Sigmoid colon (tissue), 7 donors: Measurements from ENCODE around the gene JMJD1C. TPM values are rescaled to one million over a fixed set of nuclear protein-coding genes. Genes with fewer than 3 reads are reported as not detected.

Experiments used
- DNase-seq: peaks from one replicate; pipeline ENCODE4 v3.0.0-alpha.2; 2019
- H3K27ac ChIP-seq, 4 donors: fragments of 200-600 bp; sonication (generic); one replicate each; pipeline ENCODE4 v1.5.1; 2016 to 2019; ENCODE audit warnings: mild to moderate bottlenecking in 1 of 4
- H3K27me3 ChIP-seq, 3 donors: fragments of 200-600 bp; sonication (generic); one replicate each; pipeline ENCODE4 v1.5.1; 2019; ENCODE audit warnings: mild to moderate bottlenecking in 1 of 3
- H3K36me3 ChIP-seq, 4 donors: fragments of 200-600 bp; sonication (generic); one replicate each; pipeline ENCODE4 v1.5.1; 2016 to 2019
- H3K4me1 ChIP-seq, 4 donors: fragments of 200-600 bp; sonication (generic); one replicate each; pipeline ENCODE4 v1.5.1; 2017 to 2019
- H3K4me3 ChIP-seq, 4 donors: fragments of 200-600 bp; sonication (generic); one replicate each; pipeline ENCODE4 v1.5.1; 2017 to 2019; ENCODE audit warnings: mild to moderate bottlenecking in 2 of 4, moderate library complexity in 1 of 4
- H3K9me3 ChIP-seq, 4 donors: fragments of 200-600 bp in 3 of 4; sonication (generic) in 3 of 4; one replicate each; pipeline versions ENCODE4 v1.5.1 to v1.6.1; 2013 to 2019
- CTCF ChIP-seq, 4 experiments: fragments of 450-650 bp in 3 of 4; fragments of 200-600 bp in 1 of 4; IDR thresholded peaks; one replicate each; pipeline ENCODE4 v1.5.1; 2016 to 2019; ENCODE audit warnings: antibody characterized with exemption in 4 of 4, mild to moderate bottlenecking in 3 of 4, moderate library complexity in 2 of 4
- EP300 ChIP-seq, 4 donors: sonication (generic); formaldehyde crosslinking; IDR thresholded peaks; one replicate each; pipeline ENCODE4 v1.6.1; 2017; ENCODE audit warnings: antibody characterized with exemption in 4 of 4
- POLR2A ChIP-seq, 2 donors: fragments of 450-650 bp; IDR thresholded peaks; one replicate each; pipeline ENCODE4 v1.6.1; 2016; ENCODE audit warnings: antibody characterized with exemption in 2 of 2, mild to moderate bottlenecking in 2 of 2, moderate library complexity in 2 of 2
- POLR2AphosphoS5 ChIP-seq, 4 donors: sonication (generic); formaldehyde crosslinking; IDR thresholded peaks; one replicate each; pipeline ENCODE4 v1.6.1; 2017; ENCODE audit warnings: antibody characterized with exemption in 4 of 4
- WGBS, 2 donors: extraction: QIAGEN DNeasy Blood & Tissue Kit; methylation state at CpG; one replicate each; pipeline ENCODE4 v1.1.7; 2013; 5-methylcytosine and 5-hydroxymethylcytosine counted together
- intact Hi-C: fragments of 100-400 bp; cut with DNase I; formaldehyde crosslinking; loops from one replicate; pipeline ENCODE4 v1.15.1; 2023
- polyA plus RNA-seq, 3 donors: library from polyadenylated mRNA; stranded (reverse); fragments of 200-250 nt; gene quantifications; one replicate each; pipeline ENCODE4 v1.2.3, GENCODE V29; 2013
- total RNA-seq, 4 donors: library from RNA; depleted of rRNA; stranded (reverse); fragments of >200 nt; gene quantifications; one replicate each; pipeline ENCODE4 v1.1.0, GENCODE V29; 2016
- donor health status: healthy with polysubstance abuse.
- donor health status: Bipolar disorder and iron deficiency.
- donor health status: healthy.

JMJD1C gene
- total and polyA plus RNA-seq, 7 donors, result 13.2 to 134 (median 94.2) TPM

- H3K27ac ChIP-seq, result peak overlapping the region; percentile 83 to 91 (median 90)
- DNase-seq, result peak; percentile 95
- intact Hi-C loops, result loop anchor here (2.0 to 5.0 kb wide), 4 partner anchors 198 to 443 kb away; partner anchors contain the start of genes JMJD1C and REEP3
- peak in 3 of 4 donors; percentile 49 to 92 (median 56) for TF ChIP-seq EP300 (IDR thresholded peaks at IDR 0.05)
- TF ChIP-seq CTCF (IDR thresholded peaks at IDR 0.05), result peak in 2 of 4 experiments; percentile 14 to 44
- peak; percentile 96 to 98 (median 96) for TF ChIP-seq POLR2AphosphoS5 (IDR thresholded peaks at IDR 0.05)
- peak; percentile 70 to 89 for TF ChIP-seq POLR2A (IDR thresholded peaks at IDR 0.05)
- peak overlapping the region; percentile 38 to 55 (median 52) for H3K4me3 ChIP-seq
- H3K4me1 ChIP-seq, result peaks cover 0 to 35% (median 19%) of the 10 kb centered on the region in 4 donors
- no peaks in the 10 kb centered on the region for H3K27me3 ChIP-seq
- H3K36me3 ChIP-seq, result no peaks in the 10 kb centered on the region
- 0% methylated on average over 17 of the region's 17 CpGs for WGBS, 2 donors
- H3K9me3 ChIP-seq, result no peaks in the 10 kb centered on the region
Observed at GRCh38 chr10:63268798-63269503, 196.8 kb downstream of the JMJD1C start.

- WGBS, 2 donors, result 0 to 1% methylated on average over 3 of the region's 3 CpGs
- Histone ChIP-seq H3K4me1 (peaks cover 0 to 33% (median 18%) of the 10 kb centered on the region in 4 donors), H3K4me3 (peak overlapping the region; percentile 38 to 55 (median 52)), H3K27ac (peak overlapping the region; percentile 83 to 91 (median 90)), H3K9me3 (no peaks in the 10 kb centered on the region), H3K36me3 (no peaks in the 10 kb centered on the region), H3K27me3 (no peaks in the 10 kb centered on the region)
- intact Hi-C loops, result loop anchor here (2.0 to 5.0 kb wide), 4 partner anchors 199 to 444 kb away; partner anchors contain the start of genes JMJD1C and REEP3
- TF ChIP-seq EP300 (IDR thresholded peaks at IDR 0.05) (no peak), CTCF (IDR thresholded peaks at IDR 0.05) (no peak)
- no peak for DNase-seq
Observed at GRCh38 chr10:63268149-63268797, 197.5 kb downstream of the JMJD1C start.

DNA sequence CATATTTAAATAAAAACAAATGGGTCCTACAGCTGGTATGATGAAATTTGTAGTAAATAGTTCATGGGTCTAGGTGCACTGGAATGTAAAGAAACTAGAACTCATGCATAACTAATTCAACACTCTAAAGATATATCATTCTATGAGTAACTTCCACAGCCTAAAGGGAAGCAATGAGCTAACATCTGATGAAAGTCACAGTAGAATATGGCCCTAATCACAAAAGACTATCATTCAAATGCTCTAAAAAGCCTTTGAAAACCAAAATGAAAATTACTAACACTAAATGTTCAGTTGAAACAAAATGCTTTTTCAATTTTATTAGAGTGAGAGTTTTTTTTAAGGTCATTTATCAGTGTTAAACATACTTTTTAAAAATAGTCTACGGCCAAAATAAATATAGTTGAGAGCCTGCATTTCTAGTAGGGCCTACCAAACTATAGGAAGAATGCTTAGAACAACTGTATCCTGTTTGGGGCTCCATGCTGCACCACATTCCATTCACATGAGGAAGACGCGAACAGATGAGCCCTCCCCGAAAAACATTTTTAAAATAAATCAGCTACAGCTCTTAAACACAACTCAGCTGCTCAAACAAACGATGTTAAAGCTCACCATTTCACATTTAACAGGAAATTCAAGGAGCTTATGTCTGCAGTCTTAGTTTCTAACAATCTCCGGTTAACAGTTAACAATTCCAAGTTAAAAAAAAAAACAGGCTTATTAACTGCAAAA, 198.2 kb downstream of the JMJD1C start:
- H3K4me3 ChIP-seq, result peak overlapping the region; percentile 38 to 55 (median 52)
- WGBS, 2 donors, result 0% methylated on average over 6 of the region's 6 CpGs

DNA sequence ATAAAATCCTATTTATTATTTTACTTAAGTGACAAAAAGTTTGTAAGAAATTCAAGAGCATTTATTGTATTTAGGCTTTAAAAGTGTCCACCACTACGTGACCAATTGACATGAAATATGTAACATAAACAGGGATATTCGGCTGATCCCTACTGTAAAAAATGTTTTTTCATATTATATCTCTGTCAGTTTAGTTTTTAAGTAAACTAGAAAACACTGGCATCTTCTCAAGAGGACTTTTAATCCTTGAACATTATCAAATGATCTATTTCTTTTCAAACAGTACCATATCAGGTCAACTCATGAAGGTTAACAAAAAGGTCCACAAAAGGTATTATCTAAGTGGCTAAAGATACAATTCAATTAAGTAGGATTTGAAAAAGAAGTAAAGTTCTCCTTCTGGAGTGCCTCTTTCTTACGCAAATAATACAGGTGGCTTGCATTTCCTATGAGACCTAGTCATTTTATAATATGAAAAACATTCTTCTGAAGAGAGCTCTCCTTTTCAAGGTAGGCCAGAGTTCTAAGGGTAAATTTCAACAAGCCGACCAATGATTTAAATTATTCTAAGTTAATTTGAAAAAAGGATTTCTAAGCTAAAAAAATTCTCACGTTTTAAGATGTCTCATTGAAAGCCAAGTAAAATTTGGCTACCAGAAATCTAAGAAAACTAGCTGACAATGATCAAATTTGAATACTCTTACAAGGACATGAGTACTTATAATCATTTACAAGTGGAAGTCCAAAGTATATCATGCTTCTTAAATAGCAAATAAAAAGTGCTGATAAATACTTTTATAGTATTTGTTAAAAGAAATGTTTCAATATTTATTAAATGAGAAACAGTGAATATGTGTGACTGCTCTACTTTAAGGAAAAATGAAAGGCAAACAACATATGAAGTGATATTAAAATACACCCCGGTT, 199.1 kb downstream of the JMJD1C start:
- 2% methylated on average over 6 of the region's 6 CpGs for WGBS, 2 donors
- Histone ChIP-seq H3K4me3 (peak overlapping the region; percentile 38 to 55 (median 52)), H3K4me1 (peaks cover 0 to 45% (median 30%) of the 10 kb centered on the region in 4 donors), H3K36me3 (no peaks in the 10 kb centered on the region), H3K27me3 (no peaks in the 10 kb centered on the region), H3K9me3 (no peaks in the 10 kb centered on the region), H3K27ac (peak overlapping the region; percentile 83 to 91 (median 90))
- intact Hi-C loops, result loop anchor here (5.0 kb wide), 3 partner anchors 201 to 446 kb away; partner anchors contain the start of genes JMJD1C and REEP3
- TF ChIP-seq POLR2AphosphoS5 (IDR thresholded peaks at IDR 0.05) (no peak), POLR2A (IDR thresholded peaks at IDR 0.05) (no peak), EP300 (IDR thresholded peaks at IDR 0.05) (no peak), CTCF (IDR thresholded peaks at IDR 0.05) (no peak)
- DNase-seq, result no peak

More for the DNA sequence above, 198.2 kb downstream of the JMJD1C start:
- TF ChIP-seq POLR2AphosphoS5 (IDR thresholded peaks at IDR 0.05), result peak in 3 of 4 donors; percentile 6 to 45 (median 43)
- no peak for TF ChIP-seq EP300 (IDR thresholded peaks at IDR 0.05)
- intact Hi-C loops, result loop anchor here (2.0 to 5.0 kb wide), 4 partner anchors 200 to 445 kb away; partner anchors contain the start of genes JMJD1C and REEP3
- no peaks in the 10 kb centered on the region for H3K9me3 ChIP-seq
- H3K27me3 ChIP-seq, result no peaks in the 10 kb centered on the region
- no peak for DNase-seq
- peak overlapping the region; percentile 83 to 91 (median 90) for H3K27ac ChIP-seq
- H3K4me1 ChIP-seq, result peaks cover 0 to 36% (median 22%) of the 10 kb centered on the region in 4 donors
- H3K36me3 ChIP-seq, result no peaks in the 10 kb centered on the region
